ENCODE results near the gene HPSE2. TPM values are rescaled to one million over a fixed set of nuclear protein-coding genes. Genes with fewer than 3 reads are reported as not detected.

Gene HPSE2
- total RNA-seq, 1 experiment from 2014 or later, result 0.48 TPM

- Histone ChIP-seq H3K36me3 (replicated peaks; ENCODE audit: control insufficient read depth, insufficient read depth, low read length) (no peaks in the 10 kb centered on the region), H3K4me3 (ENCODE audit: insufficient read depth, low read depth, low read length) (no peak overlapping the region), H3K27me3 (ENCODE audit: control insufficient read depth, insufficient read depth, low read length) (no peaks in the 10 kb centered on the region)
- DNase-seq, result no peak
Observed at GRCh38 chr10:98453729-98454128, 781.9 kb downstream of the HPSE2 start.

DNA sequence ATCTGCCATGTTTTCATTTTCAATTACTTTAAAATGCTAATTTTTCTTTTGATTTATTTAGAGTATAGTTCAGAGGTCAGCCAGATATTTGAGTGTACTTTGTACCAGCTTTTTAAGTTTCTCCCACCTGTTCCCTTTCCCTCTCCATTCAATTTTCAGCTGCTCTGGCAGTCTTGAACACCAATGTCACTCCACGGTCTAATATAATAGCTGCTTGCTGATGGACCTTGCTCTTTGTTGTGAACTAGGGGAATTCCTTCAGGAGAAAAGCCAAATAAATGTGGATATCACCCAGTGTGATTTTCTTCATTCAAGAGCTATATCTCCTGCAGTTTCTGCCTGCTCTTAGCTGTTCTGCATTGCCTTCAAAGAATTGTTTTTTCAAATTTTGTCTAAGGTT lies 785.0 kb downstream of the HPSE2 start:
- H3K4me3 ChIP-seq (ENCODE audit: insufficient read depth, low read depth, low read length), result no peak overlapping the region
- no peak for DNase-seq
- H3K27me3 ChIP-seq (ENCODE audit: control insufficient read depth, insufficient read depth, low read length), result no peaks in the 10 kb centered on the region
- no peaks in the 10 kb centered on the region for H3K36me3 ChIP-seq (replicated peaks; ENCODE audit: control insufficient read depth, insufficient read depth, low read length)

GRCh38 chr10:98449287-98449686 lies 786.4 kb downstream of the HPSE2 start:
- Histone ChIP-seq H3K27me3 (ENCODE audit: control insufficient read depth, insufficient read depth, low read length) (no peaks in the 10 kb centered on the region), H3K4me3 (ENCODE audit: insufficient read depth, low read depth, low read length) (no peak overlapping the region), H3K36me3 (replicated peaks; ENCODE audit: control insufficient read depth, insufficient read depth, low read length) (peaks cover 4% of the 10 kb centered on the region)
- DNase-seq, result no peak

DNA sequence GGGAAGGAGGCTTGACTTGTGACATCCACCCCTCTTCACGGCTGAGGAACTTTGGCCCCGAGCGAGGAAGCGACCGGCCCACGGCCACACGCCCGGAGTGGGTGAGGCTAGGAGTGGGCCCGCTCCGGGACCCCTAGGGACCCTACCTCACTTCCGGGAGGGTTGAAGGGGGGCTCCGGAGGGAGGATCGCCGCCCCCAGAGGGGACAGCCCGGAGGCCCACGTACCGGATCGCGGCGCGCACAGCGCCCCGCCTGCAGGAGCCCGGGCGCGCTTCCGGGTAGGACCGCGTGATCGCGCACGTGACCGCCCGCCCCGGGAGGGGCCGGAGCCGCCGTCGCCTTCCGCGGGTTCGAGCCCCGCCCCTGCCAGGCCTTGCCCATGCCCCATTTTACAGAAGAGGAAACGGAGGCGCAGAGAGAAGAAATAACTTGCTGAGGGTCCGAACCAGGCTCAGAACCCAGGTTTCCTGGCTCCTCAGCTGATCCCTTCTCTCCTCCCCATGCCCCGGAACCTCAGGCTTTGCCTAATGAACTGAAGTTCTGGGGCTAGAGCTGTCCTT lies 788.9 kb downstream of the HPSE2 start, which contains the start of gene HPS1:
TSS of gene HPS1 (minus strand) at position 275 of the 561 bp plus-strand sequence. CDS start 3,695 bp downstream, outside the sequence.
- Histone ChIP-seq H3K4me3 (ENCODE audit: insufficient read depth, low read depth, low read length) (peak within 1 kb of the TSS; percentile 85), H3K36me3 (replicated peaks; ENCODE audit: control insufficient read depth, insufficient read depth, low read length) (peaks cover 9% of the 10 kb centered on the region), H3K27me3 (ENCODE audit: control insufficient read depth, insufficient read depth, low read length) (no peaks in the 10 kb centered on the region)
- DNase-seq, result peak; percentile 93

GRCh38 chr10:98446151-98446660 lies 789.4 kb downstream of the HPSE2 start:
- DNase-seq, result no peak
- Histone ChIP-seq H3K4me3 (ENCODE audit: insufficient read depth, low read depth, low read length) (peak overlapping the region; percentile 85), H3K36me3 (replicated peaks; ENCODE audit: control insufficient read depth, insufficient read depth, low read length) (peaks cover 9% of the 10 kb centered on the region), H3K27me3 (ENCODE audit: control insufficient read depth, insufficient read depth, low read length) (no peaks in the 10 kb centered on the region)

- peaks cover 9% of the 10 kb centered on the region for H3K36me3 ChIP-seq (replicated peaks; ENCODE audit: control insufficient read depth, insufficient read depth, low read length)
- H3K4me3 ChIP-seq (ENCODE audit: insufficient read depth, low read depth, low read length), result 0 out of 2 replicates have a peak overlapping the region, but pooled peaks have one; percentile 85
- H3K27me3 ChIP-seq (ENCODE audit: control insufficient read depth, insufficient read depth, low read length), result no peaks in the 10 kb centered on the region
- DNase-seq, result no peak
Observed at GRCh38 chr10:98445200-98445812, 790.3 kb downstream of the HPSE2 start.

- Histone ChIP-seq H3K4me3 (ENCODE audit: insufficient read depth, low read depth, low read length) (no peak overlapping the region), H3K27me3 (ENCODE audit: control insufficient read depth, insufficient read depth, low read length) (no peaks in the 10 kb centered on the region), H3K36me3 (replicated peaks; ENCODE audit: control insufficient read depth, insufficient read depth, low read length) (peaks cover 9% of the 10 kb centered on the region)
- DNase-seq, result no peak
Observed at GRCh38 chr10:98444314-98445006, 791.2 kb downstream of the HPSE2 start.

DNA sequence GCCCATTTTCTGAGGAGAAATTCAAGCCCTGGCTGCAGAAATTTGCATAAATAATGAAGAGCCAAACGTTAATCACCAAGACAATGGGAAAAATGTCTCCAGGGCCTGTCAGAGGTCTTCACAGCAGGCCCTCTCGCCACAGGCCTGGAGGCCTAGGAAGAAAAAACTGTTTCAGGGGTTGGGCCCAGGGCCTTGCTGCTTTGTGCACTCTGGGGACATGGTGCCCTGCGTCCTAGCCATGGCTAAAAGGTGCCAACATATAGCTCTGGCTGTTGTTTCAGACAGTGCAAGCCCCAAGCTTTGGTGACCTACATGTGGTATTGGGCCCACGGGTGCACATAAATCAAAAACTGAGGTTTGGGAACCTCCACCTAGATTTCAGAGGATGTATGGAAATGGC lies 796.9 kb downstream of the HPSE2 start:
- Histone ChIP-seq H3K36me3 (replicated peaks; ENCODE audit: control insufficient read depth, insufficient read depth, low read length) (peaks cover 8% of the 10 kb centered on the region), H3K4me3 (ENCODE audit: insufficient read depth, low read depth, low read length) (no peak overlapping the region), H3K27me3 (ENCODE audit: control insufficient read depth, insufficient read depth, low read length) (no peaks in the 10 kb centered on the region)
- no peak for DNase-seq

- DNase-seq, result no peak
- H3K36me3 ChIP-seq (replicated peaks; ENCODE audit: control insufficient read depth, insufficient read depth, low read length), result peaks cover 4% of the 10 kb centered on the region
Observed at GRCh38 chr10:98436704-98437103, 798.9 kb downstream of the HPSE2 start.

GRCh38 chr10:98435178-98435577 lies 800.5 kb downstream of the HPSE2 start:
- peaks cover 8% of the 10 kb centered on the region for H3K36me3 ChIP-seq (replicated peaks; ENCODE audit: control insufficient read depth, insufficient read depth, low read length)
- peak; percentile 5 for DNase-seq
- H3K27me3 ChIP-seq (ENCODE audit: control insufficient read depth, insufficient read depth, low read length), result no peaks in the 10 kb centered on the region
- H3K4me3 ChIP-seq (ENCODE audit: insufficient read depth, low read depth, low read length), result no peak overlapping the region

More at GRCh38 chr10:98436704-98437103, 798.9 kb downstream of the HPSE2 start:
- Histone ChIP-seq H3K27me3 (ENCODE audit: control insufficient read depth, insufficient read depth, low read length) (no peaks in the 10 kb centered on the region), H3K4me3 (ENCODE audit: insufficient read depth, low read depth, low read length) (no peak overlapping the region)

GRCh38 chr10:98433881-98434732 lies 801.5 kb downstream of the HPSE2 start:
- Histone ChIP-seq H3K36me3 (replicated peaks; ENCODE audit: control insufficient read depth, insufficient read depth, low read length) (peaks cover 10% of the 10 kb centered on the region), H3K27me3 (ENCODE audit: control insufficient read depth, insufficient read depth, low read length) (no peaks in the 10 kb centered on the region)
- DNase-seq, result peak; percentile 7

GRCh38 chr10:98433371-98433770 lies 802.3 kb downstream of the HPSE2 start:
- no peaks in the 10 kb centered on the region for H3K27me3 ChIP-seq (ENCODE audit: control insufficient read depth, insufficient read depth, low read length)
- no peak overlapping the region for H3K4me3 ChIP-seq (ENCODE audit: insufficient read depth, low read depth, low read length)
- DNase-seq, result peak; percentile 1
- H3K36me3 ChIP-seq (replicated peaks; ENCODE audit: control insufficient read depth, insufficient read depth, low read length), result peaks cover 10% of the 10 kb centered on the region

More at GRCh38 chr10:98433881-98434732, 801.5 kb downstream of the HPSE2 start:
- no peak overlapping the region for H3K4me3 ChIP-seq (ENCODE audit: insufficient read depth, low read depth, low read length)

DNA sequence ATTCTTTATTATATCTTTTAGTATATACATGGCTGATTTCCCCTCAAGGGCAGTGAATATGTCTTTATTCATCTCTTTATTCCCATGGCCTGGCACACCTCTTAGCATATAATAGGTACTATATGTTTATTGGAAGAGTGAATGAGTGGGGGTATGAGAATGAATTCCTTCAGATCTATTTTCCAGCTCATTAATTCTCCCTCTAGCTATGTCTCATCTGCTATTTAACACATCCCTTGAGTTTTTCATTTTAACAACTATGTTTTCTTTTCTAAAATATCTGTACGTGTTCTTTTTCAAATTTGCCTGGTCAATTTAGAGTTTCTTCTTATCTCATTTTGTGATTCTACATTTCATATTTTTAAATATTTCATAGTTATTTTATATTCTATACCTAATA lies 803.3 kb downstream of the HPSE2 start:
- H3K4me3 ChIP-seq (ENCODE audit: insufficient read depth, low read depth, low read length), result no peak overlapping the region
- no peak for DNase-seq
- H3K36me3 ChIP-seq (replicated peaks; ENCODE audit: control insufficient read depth, insufficient read depth, low read length), result peaks cover 10% of the 10 kb centered on the region
- no peaks in the 10 kb centered on the region for H3K27me3 ChIP-seq (ENCODE audit: control insufficient read depth, insufficient read depth, low read length)

GRCh38 chr10:98431016-98431415 lies 804.6 kb downstream of the HPSE2 start:
- H3K4me3 ChIP-seq (ENCODE audit: insufficient read depth, low read depth, low read length), result no peak overlapping the region
- no peaks in the 10 kb centered on the region for H3K27me3 ChIP-seq (ENCODE audit: control insufficient read depth, insufficient read depth, low read length)
- peaks cover 10% of the 10 kb centered on the region for H3K36me3 ChIP-seq (replicated peaks; ENCODE audit: control insufficient read depth, insufficient read depth, low read length)
- peak; percentile 20 for DNase-seq

All from H7 (cell line).